HEK293T (cell line): ENCODE data around the gene CCL21.

Source experiments
- ELF4 ChIP-seq: fragments of 450-650 bp; IDR thresholded peaks from 2 replicates; pipeline ENCODE4 v1.6.1; 2017; ENCODE audit warnings: antibody characterized with exemption
- FOXA1 ChIP-seq: fragments of 450-650 bp; IDR thresholded peaks from 2 replicates; pipeline ENCODE4 v1.6.1; 2016; ENCODE audit warnings: mild to moderate bottlenecking
- FOXK2 ChIP-seq: fragments of 450-650 bp; IDR thresholded peaks from 2 replicates; pipeline ENCODE4 v1.6.1; 2016; ENCODE audit warnings: mild to moderate bottlenecking
- FOXM1 ChIP-seq: fragments of 450-650 bp; IDR thresholded peaks from 2 replicates; pipeline ENCODE4 v1.6.1; 2017; ENCODE audit warnings: mild to moderate bottlenecking, borderline replicate concordance
- HDGF ChIP-seq: fragments of 450-650 bp; IDR thresholded peaks from 2 replicates; pipeline ENCODE4 v1.6.1; 2017; ENCODE audit warnings: antibody characterized with exemption, borderline replicate concordance
- L3MBTL2 ChIP-seq: fragments of 450-650 bp; conservative IDR thresholded peaks from 2 replicates; pipeline ENCODE4 v1.6.1; 2016; ENCODE audit warnings: mild to moderate bottlenecking
- LEF1 ChIP-seq: fragments of 450-650 bp; IDR thresholded peaks from 2 replicates; pipeline ENCODE4 v1.6.1; 2017; ENCODE audit warnings: mild to moderate bottlenecking, borderline replicate concordance
- PKNOX1 ChIP-seq: fragments of 450-650 bp; IDR thresholded peaks from 2 replicates; pipeline ENCODE4 v1.6.1; 2016
- SP1 ChIP-seq: fragments of 450-650 bp; IDR thresholded peaks from 2 replicates; pipeline ENCODE4 v1.6.1; 2017
- SUZ12 ChIP-seq: fragments of 450-650 bp; IDR thresholded peaks from 2 replicates; pipeline ENCODE4 v1.6.1; 2016; ENCODE audit warnings: mild to moderate bottlenecking
- TARDBP ChIP-seq: fragments of 450-650 bp; IDR thresholded peaks from 2 replicates; pipeline ENCODE4 v1.6.1; 2016
- ZNF384 ChIP-seq: fragments of 450-650 bp; IDR thresholded peaks from 2 replicates; pipeline ENCODE4 v1.6.1; 2016

- TF ChIP-seq FOXM1 (no peak), FOXA1 (no peak), SUZ12 (no peak), ZNF384 (no peak), SP1 (no peak), LEF1 (no peak), ELF4 (no peak), PKNOX1 (no peak), FOXK2 (no peak), TARDBP (no peak), HDGF (no peak), L3MBTL2 (no peak)
Observed at GRCh38 chr9:34675869-34676268, 34.1 kb downstream of the CCL21 start.
